Globus pallidus (tissue), 1 donor: ENCODE results near the gene LTB4R.
"Not testable (repeated sequence)": the region's sequence is repeated elsewhere in the genome, so short reads cannot be mapped to it uniquely, and the experiment has no call there.

ENCODE experiments used
- DNase-seq: peaks from one replicate; pipeline ENCODE4 v3.0.0-alpha.2; 2015; ENCODE audit warnings: low spot score

The LTB4R gene

DNA sequence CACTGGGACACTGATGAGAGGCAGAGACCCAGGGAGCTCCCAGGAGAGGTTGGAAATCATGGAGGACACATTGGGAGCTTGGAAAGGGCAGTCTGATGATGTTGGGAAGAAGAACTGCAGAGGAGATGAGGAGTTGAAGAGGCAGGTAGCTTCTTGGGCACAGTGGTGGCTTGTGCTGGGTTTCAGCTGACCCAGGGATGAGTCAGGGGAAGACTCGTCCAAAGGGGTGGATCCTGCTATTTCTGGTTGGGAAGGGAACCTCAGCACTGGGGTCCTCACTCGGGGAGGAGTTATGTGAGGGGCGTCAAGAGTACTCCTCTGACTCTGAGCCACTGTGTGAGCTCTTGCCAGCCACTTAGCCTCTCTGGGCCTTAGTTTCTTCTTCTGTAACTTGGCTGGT lies 12.0 kb downstream of the LTB4R start:
- DNase-seq = no peak

DNA sequence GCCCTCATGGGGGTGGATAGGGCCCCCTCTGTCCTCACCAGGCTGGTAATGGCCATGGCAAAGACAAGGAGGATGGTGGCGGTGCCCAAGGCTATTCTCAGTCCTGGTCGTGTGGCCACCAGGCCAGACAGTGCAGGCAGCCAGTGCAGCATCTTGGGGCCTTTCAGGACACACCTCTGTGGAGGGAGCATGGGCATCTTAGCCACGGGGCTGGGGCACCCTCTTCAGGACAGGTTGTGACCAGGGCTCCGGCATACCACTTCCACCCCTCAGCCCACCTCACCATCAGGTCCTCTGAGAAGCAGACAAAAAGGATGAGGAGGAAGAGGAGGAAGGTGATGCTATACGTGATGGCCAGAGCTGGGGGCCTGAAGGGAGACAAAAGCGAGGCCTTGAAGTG lies 12.7 kb downstream of the LTB4R start:
- no peak for DNase-seq

GRCh38 chr14:24325041-24325530 lies 13.8 kb downstream of the LTB4R start:
- DNase-seq = no peak

- DNase-seq = no peak
Observed at GRCh38 chr14:24325963-24326362, 14.7 kb downstream of the LTB4R start.

- no peak for DNase-seq
Observed at GRCh38 chr14:24327303-24327702, 16.0 kb downstream of the LTB4R start.

DNA sequence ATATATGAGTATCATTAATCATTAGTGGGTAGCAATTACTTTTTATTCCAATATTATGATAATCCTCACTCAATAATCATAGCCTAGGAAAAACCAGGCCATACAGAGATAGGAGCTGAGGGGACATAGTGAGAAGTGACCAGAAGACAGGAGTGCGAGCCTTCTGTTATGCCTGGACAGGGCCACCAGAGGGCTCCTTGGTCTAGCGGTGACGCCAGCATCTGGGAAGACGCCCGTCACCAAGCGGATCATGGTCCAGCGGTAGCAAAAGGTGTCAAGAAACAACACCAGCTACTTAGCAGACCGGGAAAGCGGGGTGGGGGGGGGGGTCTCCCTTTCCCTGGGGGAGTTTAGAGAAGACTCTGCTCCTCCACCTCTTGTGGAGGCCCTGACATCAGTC lies 16.6 kb downstream of the LTB4R start:
- not testable (repeated sequence) for DNase-seq

- no peak for DNase-seq
Observed at GRCh38 chr14:24329073-24329663, 17.9 kb downstream of the LTB4R start.

GRCh38 chr14:24329736-24330135 lies 18.4 kb downstream of the LTB4R start:
- DNase-seq = no peak

- no peak for DNase-seq
Observed at GRCh38 chr14:24330973-24331674, 19.8 kb downstream of the LTB4R start.

DNA sequence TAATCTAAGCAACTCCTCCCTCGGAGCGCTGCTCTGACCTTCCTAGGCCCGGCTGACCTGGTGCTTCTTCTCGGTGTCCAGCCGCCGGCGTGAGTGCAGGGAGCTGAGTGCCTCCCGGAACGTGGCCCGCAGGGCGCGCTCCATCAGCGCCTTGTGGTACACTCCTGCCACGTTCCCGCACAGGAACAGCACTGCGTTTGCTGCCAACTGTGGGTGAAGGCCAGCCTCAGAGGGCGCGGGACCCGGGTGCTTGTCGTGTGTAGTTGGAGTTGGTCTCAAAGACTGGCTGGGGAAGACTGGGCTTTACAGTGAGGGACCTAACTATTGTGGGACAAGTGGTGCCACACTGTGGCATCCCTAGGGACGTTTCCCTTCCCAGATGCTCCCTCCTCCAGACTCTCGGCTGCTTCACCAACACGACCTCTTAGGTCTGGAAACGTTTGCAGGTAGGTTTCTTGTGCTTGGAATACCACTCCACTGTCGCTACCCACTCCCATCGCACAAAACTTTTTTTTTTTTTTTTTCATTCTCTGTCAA lies 20.5 kb downstream of the LTB4R start:
- DNase-seq = no peak

DNA sequence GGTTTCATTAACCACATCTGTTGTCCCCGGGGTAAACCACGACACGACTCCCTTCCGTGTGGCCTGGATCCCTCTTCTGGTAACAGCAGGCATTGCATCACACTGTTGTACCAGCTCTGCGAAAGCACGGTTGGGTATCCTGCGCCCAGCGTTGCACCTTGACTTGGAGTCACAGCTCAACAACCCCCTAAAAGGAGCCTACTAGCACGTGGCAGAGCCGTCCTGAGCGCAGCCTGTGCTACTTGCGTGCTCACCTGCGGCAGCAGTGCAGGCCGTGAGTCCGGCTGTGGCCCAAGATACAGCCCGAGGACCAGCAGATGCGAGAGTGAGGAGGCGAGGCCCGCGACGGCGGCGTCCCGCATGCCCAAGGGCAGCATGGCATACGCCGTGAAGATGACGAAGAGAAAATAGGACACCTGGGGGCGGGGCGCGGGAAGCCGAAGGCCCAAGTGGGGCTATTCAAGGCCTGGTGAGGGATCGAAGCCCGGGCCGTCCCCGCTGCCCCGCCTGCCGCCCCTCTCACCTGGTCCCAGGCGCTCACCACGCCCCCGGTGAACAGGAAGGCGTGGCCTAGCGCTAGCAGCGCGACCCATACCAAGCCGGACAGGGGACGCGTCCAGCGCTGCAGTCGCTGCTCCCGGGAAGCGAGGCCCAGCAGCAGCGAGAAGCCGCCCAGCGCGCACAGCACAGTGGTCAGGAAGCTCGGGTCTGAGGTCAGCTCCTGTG lies 21.1 kb downstream of the LTB4R start:
- no peak for DNase-seq

DNA sequence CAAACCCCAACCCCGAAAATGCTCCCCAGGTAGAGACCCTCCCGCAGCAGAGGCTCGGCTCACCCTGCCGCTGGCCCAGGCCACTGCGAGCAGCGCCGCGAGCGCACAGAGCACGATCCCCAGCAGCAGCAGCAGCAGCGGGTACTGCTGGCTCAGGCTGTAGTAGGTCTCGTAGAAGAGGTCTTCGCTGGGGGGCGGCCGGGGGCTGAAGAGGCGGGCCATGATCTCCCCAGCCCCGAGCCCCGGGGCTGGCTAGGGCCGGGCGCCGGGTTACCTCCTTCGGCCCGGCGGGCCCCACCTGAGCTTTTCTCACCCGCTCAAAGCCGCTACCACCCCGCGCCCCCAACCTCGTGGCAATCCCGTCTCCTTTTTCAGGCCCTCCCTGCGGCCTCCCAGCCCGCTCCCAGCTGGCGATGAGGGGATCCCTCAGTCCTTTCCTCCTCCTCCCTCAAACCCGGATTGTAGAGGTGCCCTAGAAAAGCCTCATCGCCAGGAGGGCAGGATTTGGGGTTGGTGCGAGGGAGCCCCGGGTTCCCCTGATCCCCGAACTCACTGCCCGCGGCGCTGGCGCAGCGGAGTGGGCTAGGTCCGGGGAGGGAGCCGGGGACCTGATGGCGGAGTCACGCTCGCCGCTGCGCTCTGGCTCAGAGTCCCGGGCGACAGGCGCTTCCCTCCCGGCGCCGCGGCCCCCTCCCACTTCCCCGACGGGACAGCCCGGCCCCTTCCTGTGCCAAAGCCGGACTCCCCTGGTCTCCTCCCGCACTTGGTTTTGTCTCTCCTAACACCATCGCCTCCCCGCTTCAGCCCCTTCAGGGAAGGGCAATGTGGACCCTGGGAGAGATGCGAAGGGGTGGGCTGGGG lies 23.4 kb downstream of the LTB4R start, which contains the start of gene ADCY4:
Gene ADCY4 (minus strand): TSS at position 641 of the 861 bp plus-strand sequence. CDS start 419 bp downstream, at position 222.
- DNase-seq = no peak

DNA sequence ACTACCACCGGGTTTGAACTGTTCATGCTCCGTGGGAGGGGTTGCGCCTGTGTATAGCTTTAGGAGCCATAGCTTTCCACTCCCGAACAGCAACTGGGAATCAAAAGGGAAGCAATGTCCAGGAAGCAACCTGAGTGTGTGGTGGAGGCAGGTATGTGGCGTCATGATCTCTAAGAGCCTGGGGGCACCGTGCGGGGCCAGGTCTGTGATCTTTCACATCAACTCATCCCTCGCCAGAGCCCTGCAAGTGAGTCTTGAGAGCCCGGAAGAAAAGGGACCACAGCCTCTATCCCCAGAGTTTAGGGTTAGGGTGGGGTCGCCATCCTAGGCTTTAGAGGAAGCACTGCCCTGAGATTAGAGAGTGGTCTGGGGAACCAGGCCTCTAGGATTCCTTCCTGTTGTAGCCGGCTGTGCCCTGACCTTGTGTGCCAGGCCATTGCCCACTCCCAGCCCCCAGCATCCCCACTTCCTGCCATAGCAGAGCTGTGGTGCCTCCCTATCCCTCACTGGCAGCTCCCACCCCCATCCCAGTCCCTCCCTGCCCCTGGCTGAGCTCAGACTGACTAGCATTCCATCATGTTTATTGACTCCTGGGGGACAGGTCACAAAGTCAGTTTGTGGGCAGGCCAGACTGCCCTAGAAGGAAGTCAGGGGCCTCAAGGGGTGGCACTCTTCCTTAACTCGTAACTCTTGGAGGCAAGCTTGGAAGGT lies 24.3 kb downstream of the LTB4R start:
- DNase-seq = no peak

DNA sequence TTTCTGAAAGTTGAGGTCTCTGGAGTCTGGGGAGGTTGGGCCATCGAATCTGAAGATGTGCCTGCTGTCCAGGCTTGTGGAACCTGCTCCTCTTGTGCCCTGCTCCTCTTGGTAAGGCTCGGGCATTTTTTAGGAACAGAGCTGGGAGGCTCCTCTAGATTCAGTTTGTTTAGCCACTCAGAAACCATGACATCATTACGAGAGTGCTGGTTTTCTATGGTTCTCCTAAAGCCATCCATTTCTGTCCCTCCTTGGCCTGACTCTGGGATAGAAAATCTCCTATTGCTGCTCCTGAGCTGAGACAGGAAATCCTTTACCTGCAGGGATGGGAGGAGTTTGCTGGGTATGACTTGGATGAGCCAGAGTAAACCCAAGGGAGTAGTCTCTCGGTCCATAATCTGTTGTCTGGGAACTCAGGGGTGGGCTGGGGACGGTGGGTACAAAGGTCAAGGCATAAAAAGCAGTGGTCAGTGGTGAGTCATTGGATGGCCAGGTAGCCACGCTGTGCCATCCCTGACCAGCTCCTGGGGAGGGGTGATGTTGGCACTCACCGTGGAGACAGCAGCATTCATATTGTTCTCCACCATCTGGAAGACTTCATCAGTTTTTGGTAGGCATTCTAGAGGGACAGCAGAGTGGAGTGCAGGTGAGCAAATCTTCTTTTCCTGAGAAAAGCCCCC lies 26.0 kb downstream of the LTB4R start:
- DNase-seq = no peak

DNA sequence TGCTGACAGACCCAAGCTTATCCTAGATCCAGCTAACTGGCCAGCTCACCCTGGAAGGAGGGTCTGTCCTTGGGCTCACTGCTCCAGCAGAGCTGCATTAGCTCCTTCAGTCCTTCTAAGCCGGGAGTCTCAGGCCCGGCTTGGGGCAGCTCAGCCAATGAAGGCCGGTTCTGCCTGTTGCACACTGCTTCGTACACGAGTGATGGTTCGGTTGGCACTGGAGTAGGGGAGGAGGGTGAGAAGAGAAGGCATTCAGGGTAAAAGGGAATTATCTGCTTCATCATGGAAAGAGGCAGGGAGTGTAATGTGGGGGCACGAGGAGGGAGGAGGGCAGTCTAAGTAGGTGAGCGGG lies 26.5 kb downstream of the LTB4R start:
- no peak for DNase-seq

DNA sequence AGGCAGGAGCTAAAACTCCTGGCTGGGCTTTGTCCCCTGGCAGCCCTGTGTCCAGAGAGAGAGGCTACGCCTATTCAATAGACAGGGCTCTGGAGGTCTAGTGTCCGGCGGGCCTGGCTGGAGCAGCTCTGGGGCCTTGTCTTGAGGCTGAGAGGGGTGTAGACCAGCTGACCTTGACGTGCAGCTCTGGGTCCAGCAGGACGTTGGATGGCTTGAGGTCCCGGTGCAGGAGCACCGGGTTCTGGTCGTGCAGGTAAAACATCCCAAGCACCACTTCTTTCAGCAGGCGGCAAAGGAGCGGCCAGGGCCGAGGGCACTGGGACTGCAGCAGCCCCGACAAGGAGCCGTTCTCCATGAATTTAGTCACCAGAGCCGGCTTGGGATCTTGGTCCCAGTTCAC lies 27.5 kb downstream of the LTB4R start:
- DNase-seq = no peak

DNA sequence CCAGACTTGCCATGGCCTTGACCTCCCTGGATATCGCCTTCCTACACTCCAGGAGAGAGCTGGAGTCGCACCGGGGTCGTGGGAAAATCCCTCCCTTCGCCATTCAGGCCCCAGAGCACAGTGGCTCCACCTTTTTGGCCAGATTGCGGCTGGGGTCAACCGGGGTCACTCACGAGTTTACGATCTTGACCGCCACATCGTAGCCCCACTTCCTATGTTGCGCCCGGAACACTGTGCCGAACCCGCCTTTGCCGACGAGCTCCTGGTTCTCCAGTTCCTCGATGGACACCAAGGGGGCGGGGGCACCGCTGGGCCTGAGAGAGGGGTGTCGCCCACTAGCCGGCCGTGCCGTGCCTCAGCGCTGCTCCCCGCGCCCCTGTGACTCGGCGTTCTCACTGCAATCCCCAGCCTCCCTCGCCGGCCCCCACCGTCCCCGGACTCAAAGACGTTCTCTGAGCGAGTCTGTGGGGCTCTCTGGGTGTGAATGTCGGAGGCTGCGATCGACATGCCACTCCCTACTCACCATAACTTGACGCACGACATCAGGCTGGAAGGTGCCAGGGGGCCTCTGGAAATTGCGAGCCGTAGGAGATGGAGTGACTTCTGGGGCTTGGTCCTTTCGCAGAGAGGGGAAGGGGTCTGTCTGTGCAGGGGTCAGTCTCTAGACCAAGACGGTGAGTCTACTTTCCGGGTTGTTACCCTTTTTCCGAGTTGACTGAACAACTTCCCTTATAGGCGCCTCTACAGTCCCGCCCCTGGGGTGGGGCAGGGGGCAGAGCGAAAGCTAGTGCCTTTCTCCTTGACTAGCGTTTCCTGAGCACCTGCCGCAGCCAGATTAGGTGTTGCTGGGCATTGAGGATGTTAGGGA lies 28.2 kb downstream of the LTB4R start, which contains the start of gene RIPK3:
Gene RIPK3 (minus strand): TSS at position 708 of the 868 bp plus-strand sequence. CDS start 165 bp downstream, at position 543.
- DNase-seq = no peak

DNA sequence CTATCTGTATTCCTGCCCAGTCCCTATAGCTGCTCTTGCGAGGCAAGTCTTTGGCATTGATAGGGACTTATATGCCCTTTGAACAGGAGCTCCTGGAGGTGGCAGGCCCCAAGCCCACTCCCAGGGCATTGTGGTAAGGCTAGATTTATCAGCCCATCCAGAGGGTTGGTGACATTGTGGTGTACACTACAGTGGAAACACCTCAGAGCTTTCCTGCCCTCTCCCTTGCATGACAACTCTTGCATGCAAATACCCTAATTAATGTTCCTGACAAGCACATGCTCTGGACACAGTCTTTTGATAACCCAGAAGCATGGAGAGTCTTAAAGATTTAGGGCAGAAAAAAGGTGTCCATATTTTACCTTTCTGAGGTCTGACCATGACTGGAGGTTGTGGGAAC lies 29.3 kb downstream of the LTB4R start:
- no peak for DNase-seq

DNA sequence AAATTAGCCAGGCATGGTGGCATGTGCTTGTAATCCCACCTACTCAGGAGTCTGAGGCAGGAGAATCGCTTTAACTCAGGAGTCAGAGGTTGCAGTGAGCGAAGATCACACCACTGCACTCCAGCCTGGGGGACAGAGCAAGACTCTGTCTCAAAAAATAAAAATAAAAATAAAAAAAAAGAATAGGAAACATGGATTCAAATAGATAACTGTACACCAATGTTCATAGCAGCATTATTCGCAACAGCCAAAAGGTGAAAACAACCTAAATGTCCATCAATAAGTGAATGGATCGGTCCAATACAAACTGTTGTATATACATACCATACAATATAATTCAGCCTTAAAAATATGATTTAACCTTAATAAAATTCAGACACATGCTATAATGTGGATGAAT lies 31.6 kb downstream of the LTB4R start:
- no peak for DNase-seq
